COLO829 (cell line): ENCODE data around the gene POLR1G.
A peak's percentile ranks its signal among the peaks of the same experiment; 100 is the strongest.
"Not testable (repeated sequence)": the region's sequence is repeated elsewhere in the genome, so short reads cannot be mapped to it uniquely, and the experiment has no call there.

ENCODE experiments used
- DNase-seq: peaks from one replicate; pipeline ENCODE4 v3.0.0; 2012; ENCODE audit warnings: low spot score

POLR1G gene

DNA sequence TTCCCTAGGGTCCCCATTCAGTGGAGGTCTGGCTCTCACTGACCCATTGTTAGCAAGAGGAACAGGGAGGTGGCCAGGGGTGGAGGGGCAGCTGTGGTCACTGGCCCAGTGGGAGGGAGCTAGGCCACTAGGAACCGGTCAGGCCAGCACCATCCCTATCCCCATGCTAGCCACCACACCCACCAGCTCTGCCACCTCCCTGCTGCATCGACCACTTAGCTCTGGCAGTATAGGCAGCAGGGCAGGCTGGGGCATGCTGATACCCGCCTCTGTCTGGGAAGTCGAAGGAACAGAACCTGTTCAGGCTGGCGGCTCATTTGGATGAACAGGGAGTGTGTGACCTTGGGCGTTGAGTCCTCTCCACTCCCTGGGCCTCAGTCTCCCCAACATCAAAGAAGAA, 6.3 kb upstream of the POLR1G start:
- DNase-seq, result no peak

DNA sequence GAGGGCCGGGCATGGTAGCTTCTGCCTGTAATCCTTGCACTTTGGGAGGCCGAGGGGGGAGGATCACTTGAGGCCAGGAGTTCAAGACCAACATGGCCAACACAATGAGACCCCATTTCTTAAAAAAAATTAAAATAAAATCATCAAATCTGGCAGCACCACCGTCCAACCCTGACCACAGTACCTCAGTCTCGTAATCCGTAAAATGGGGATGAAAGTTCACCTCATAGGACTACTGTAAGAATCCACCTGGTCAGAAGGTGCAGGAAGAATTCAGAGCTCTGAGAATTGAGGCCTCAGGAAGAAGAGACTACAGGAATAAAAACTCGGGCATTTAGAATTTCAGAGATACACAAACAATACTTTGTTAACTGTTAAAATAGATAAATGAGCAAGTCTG, 4.6 kb upstream of the POLR1G start:
- DNase-seq, result no peak

DNA sequence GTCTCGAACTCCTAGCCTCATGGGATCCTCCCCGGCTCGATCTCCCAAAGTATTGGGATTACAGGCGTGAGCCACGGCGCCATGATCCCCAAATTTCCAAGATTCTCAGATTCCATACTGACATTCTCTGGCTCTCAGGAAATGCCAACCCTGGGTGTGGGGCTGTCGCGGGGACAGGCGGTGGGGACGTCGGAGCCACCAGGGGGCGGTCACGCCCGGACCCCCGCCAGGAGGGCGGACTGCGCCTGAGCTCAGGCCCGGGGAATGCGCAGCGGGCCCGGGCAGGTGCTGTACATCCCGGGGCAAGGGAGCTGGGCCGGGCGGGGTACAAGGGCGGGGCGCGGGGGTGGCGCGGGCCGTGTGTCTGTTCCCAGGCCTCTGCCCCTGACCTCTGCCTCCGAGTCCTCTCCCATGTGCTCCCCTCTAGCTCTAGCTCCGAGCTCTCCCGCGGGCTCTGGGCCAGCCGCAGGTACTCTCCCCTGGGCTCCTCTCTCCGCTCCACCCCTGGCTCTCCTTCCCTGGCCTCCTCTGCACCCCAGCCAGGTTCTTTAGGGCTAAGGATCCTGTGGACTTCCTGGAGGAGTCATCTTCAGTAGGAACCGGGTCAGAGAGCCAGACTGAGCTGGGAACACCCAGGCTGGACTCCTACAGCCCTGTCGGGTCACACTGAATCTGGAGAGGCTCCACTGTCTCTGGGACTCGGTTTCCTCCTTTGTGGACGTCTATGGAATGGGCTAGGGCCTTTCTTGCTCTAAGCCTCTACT, 4.0 kb upstream of the POLR1G start:
- no peak for DNase-seq

DNA sequence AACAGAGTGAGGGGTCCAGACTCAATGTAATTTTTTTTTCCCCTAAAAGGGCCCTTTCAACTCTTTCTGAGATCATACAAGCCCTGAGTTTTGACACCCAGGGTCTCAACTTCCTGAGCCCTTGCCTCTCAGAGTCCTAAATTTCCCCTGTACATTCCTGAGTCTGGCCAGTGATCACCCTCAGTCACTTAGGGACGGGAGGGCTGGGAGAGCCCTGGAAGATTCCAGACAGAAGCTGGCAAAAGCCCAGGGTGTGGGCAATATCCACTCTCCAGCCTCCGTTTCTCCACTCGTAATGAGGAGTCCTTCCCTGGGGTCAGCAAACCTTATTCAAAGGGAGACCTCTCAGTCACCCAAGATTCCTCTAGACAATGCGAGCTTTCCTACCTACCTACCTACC, 3.2 kb upstream of the POLR1G start:
- DNase-seq, result no peak

DNA sequence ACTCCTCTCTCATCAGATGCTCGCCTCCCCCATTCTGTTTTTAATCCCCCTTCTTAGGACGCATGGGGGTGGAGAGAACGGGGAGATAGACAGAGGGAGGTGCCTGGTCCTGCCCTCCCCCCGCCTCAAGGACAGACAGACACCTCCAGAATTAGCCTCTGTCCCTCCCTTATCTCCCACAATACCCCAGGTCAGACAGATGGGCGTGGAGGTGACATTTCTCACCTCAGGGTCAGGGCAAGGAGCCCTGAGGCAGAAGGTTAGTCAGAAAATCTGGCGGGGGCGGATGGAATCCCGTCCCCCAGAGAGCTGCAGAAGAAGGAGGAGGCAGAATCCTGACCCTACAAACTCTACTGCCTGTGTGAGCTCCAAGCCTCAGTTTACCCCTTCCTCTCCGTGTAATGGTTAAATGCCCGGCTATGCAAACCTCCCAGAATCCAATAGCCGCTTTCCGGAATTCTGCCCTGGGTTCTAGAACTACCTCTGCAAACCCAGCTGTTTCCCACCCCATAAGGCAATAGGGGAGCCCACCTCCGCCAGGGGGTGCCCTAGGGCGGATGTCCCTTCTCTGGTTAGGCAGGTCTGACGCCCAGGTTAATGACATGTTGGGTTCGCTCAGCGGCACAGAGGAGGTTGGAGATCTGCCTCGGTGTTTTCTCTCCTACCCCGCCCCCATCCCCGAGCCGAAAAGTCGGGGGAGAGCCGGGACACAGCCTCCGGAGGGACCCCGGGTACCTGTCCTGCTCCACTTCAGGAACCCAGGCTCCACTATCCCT, 2.5 kb upstream of the POLR1G start:
- DNase-seq, result no peak

DNA sequence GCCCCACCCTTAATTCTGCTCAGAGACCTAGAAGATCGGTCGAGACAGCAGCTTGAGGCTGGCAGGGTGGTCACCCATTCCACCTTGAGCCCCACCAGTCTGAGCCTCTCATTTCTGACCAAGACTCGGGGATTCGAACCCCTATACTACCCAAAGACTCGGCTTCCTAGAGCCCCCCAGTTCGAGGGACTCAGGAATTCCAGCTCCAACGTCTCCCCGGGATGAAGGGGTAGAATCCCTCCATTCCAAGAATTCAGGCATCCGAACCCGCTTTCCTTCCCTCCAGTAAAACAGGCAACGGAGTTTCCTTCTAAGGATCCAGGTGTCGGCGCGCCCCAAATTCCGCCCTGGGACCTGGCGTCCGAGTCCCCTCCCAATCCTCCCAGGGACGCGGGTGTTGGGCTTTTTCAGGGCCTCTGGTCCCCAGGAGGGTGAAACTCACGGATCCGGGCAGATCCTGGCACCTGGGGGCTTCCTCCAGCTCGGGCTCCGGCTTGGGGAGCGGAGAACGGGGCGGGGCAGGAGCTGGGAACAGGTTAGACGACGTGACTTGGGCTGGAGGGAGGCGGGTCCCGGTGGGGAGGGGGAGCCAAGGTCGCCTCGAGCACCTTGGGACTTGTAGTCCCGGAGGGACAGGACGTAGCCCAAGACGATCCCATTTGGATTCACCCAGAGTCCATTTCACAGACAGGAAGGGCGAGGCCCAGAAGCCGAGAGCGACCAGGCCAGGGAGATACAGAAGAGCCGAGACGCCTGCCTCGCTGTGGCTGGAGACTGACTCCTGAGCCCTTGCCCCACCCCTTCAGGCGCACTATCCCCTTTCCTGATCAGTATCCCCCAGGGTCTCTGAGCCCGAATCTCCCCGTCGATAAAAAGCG, 1.6 kb upstream of the POLR1G start, which contains the start of gene PPP1R13L:
Gene PPP1R13L, minus strand, starts transcription at position 513 of the 878 bp plus-strand sequence. CDS start 6,751 bp downstream, outside the sequence.
- DNase-seq, result no peak

DNA sequence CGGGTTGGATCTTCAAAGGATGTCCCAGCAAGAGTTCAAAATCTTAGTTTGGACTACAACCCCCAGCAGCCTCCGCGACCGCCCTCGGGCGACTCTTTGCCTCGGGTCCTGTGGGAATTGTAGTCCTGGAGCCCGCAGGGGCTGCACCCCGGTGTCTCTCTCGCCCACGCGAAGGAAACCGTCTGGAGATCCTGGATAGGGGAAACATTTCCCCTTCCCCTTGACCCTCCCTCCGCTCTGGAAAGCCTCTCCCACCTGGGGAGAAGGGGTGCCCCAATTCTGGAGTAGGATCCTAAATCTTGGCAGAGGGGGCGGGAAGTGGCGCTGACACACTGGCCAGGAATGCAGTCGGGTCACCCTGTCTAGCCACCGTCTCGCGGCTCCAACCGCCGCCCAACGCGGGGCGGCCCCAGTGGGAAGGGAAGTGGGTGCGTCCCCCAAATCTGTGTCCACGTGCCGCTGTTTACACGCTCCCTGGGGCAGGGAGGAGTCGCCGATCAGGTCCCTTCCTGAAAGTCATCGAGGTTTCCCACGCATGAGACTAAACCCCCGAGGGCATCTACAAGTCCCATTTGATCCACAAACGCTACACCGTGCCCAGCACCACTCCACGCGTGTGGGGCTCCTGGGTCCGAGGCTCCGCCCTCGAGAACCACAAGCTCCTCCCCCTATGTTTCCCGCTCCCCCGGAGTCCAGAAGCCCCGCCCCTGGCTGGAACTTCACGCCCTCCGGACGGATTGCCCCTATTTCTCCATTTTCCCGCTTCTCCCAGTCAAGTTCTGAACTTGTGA, 814 bp upstream of the POLR1G start:
- peak; percentile 98 for DNase-seq

DNA sequence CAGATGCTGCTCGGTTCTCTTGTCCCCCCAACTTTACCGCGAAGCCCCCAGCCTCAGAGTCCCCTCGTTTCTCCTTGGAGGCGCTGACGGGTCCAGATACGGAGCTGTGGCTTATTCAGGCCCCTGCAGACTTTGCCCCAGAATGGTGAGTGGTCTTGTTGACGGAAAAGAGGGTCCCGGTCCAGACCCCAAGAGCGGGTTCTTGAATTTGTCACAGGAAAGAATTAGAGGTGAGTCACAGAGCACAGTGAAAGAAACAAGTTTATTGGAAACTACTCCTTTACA, 589 bp downstream of the POLR1G start:
- DNase-seq, result no peak

DNA sequence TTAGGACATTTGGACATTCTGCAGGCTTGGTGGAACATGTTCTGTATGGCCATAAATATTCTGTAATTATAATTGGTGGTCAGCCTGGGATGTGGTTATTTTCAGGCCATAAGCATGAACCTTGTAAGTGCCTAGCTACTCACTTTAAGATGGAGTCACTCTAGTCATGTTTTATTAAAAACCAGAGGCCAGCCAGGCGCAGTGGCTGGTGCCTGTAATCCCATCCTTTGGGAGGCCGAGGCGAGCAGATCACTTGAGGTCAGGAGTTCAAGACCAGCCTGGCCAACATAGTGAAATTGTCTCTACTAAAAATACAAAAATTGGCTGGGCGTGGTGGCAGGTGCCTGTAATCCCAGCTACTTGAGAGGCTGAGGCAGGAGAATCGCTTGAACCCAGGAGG, 1.1 kb downstream of the POLR1G start:
- not testable (repeated sequence) for DNase-seq

DNA sequence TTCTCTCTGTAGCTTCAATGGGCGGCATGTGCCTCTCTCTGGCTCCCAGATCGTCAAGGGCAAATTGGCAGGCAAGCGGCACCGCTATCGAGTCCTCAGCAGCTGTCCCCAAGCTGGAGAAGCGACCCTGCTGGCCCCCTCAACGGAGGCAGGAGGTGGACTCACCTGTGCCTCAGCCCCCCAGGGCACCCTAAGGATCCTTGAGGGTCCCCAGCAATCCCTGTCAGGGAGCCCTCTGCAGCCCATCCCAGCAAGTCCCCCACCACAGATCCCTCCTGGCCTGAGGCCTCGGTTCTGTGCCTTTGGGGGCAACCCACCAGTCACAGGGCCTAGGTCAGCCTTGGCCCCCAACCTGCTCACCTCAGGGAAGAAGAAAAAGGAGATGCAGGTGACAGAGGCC, 1.7 kb downstream of the POLR1G start:
- no peak for DNase-seq

DNA sequence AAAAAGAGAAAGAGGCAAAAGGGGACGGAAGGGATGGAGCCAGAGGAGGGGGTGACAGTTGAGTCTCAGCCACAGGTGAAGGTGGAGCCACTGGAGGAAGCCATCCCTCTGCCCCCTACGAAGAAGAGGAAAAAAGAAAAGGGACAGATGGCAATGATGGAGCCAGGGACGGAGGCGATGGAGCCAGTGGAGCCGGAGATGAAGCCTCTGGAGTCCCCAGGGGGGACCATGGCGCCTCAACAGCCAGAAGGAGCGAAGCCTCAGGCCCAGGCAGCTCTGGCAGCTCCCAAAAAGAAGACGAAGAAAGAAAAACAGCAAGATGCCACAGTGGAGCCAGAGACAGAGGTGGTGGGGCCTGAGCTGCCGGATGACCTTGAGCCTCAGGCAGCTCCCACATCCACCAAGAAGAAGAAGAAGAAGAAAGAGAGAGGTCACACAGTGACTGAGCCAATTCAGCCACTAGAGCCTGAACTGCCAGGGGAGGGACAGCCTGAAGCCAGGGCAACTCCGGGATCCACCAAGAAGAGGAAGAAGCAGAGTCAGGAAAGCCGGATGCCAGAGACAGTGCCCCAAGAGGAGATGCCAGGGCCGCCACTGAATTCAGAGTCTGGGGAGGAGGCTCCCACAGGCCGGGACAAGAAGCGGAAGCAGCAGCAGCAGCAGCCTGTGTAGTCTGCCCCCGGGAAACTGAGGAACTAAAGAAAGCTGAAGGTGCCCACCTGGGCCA, 2.5 kb downstream of the POLR1G start:
- DNase-seq, result no peak

DNA sequence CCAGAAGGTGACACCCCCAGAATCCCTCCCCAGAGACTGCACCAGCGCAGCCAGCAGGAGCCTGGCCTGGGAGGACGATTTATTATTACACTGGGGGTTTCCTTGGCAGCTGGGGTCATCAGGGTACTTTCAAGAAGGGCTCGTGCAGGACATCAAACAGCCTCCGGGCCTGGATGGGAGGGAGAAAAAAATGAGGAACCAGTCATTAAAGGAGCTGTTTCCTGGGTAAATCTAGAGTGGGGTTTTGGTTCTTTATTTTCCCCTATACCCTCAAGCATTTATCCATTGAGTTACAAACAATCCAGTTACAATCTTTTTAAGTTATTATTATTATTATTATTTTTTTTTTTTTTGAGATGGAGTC, 3.1 kb downstream of the POLR1G start:
- DNase-seq, result no peak

DNA sequence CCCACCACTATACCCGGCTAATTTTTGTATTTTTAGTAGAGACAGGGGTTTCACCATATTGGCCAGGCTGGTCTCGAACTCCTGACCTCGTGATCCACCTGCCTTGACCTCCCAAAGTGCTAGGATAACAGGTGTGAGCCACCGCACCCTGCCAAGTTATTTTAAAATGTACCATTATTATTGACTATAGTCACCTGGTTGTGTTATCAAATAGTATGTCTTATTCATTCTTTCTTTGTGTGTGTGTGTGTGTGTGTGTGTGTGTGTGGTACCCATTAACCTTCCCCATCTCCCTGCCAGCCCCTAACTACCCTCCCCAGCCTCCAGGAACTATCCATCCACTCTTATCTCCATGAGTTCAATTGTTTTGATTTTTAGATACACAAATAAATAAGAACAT, 3.9 kb downstream of the POLR1G start:
- not testable (repeated sequence) for DNase-seq

DNA sequence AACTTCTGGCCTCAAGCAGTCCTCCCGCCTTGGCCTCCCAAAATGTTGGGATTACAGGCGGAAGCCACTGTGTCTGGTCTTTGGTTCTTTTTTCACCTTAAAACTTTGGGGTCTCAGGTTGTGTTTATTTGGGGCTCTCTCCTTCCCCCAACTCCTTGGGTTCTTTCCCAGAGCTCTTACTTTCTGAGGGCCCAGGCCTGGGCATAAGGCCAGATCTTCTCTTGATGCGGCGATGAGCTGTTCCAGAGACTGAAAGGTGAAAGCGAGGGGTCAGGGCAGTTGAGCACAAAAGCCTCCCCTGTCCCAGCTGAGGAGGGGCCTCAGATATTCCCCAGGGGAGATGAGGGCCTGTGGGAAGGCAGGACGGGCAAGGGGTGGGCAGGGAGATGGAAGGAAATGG, 7.1 kb downstream of the POLR1G start:
- DNase-seq, result peak; percentile 71

DNA sequence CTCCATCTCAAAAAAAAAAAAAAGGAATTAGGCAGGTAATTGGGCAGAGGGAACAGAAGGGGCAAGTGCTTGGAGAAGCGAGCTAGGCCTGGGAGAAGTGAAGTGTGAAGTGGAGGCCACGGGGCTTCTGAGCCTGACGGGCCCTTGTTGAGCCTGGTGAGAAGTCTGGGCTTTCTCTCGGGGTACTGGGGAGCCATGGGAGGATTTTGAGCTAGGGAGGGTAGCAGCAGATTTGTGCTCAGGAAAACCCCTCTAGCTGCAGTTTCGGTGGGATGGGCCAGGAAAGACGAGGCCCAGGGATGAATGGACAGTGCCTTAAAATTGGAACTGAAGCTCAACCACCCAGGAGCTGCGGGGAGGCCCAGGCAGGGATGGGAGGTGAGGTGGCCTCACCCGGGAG, 8.0 kb downstream of the POLR1G start:
- DNase-seq, result no peak

DNA sequence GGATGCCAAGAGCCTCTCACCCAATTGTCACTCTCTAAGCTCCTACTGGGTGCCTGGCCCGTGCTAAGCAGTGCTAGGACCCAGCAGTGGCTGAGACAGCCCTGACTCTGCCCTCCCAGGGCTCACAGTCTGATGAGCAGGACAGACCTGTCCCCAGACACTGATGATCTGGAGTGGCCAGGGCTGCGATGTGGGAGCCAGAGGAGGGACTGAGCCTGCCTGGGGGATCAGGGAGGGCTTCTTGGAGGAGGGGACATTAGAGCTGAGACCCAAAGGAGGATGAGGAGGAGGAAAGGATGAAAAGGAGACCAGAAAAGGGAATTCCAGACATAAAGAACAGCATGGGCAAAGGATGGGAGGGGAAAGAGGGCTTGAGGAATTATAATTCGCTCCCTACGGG, 10.7 kb downstream of the POLR1G start:
- no peak for DNase-seq

DNA sequence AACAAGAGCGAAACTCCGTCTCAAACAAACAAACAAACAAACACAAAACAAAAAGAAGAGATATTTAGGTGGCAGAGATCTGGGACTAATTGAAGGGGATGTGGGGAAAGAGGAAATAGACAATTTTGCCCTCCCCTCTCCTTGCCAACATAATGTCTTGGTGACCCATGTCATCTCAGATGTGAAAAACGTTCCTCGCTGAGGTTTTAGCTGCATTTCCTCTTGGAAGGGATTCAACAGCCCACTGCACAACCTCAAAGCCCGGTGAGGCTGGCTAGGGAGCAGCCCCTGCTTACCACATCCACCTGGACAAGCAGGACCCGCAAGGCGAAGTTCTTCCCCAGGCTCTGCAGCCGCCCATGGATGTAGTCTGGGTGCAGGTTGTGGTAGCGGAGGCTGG, 12.4 kb downstream of the POLR1G start:
- DNase-seq, result no peak

DNA sequence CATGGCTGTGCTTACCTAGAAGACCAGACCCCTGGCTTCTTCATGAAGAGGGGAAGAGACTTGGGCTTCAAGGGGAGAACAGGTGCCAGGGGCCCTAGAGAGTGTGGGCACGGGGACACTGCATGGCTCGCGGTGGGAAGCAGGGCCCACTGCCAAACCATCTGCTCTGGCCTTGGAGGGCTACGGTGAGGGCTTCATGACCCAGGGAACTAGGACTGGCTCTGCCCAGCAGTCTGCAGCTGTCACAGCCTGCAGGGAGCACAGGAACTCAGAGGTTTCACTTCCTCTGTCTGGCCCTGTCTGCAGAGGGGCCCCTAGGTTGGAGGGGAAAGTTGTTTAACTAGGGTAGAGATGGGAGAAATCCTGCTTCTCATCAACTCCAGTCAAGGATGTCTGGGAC, 13.0 kb downstream of the POLR1G start:
- DNase-seq, result no peak

DNA sequence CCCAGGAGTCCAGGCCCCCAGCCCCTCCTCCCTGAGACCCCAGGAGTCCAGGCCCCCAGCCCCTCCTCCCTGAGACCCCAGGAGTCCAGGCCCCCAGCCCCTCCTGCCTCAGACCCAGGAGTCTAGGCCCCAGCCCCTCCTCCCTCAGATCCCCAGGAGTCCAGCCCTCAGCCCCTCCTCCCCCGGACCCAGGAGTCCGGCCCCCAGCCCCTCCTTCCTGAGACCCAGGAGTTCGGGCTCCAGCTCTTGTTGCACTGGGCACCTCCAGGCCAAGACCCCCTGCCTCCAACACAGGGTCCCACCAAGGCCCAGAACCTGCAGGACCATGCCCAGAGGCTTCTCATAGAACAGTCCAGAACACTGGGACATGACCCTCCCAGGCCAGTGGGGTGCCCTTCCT, 13.5 kb downstream of the POLR1G start:
- no peak for DNase-seq

DNA sequence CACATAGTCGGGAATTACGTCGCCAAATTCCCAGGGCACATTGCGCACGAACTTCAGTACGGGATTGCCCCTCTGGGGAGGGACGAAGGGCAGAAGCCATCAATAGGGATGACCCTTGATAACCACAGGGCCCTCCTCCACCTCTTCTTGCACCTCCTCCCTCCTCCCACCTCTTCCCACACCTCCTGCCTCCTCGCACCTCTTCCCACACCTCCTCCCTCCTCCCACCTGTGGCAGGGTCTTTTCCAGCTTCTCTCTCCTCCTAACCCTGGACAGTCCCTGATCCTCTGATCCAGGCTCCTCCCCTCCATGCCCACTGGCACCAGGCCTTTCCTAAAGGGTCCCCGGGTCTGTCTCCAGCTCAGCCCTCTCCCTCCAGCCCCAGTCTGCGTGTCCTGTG, 13.9 kb downstream of the POLR1G start:
- no peak for DNase-seq

DNA sequence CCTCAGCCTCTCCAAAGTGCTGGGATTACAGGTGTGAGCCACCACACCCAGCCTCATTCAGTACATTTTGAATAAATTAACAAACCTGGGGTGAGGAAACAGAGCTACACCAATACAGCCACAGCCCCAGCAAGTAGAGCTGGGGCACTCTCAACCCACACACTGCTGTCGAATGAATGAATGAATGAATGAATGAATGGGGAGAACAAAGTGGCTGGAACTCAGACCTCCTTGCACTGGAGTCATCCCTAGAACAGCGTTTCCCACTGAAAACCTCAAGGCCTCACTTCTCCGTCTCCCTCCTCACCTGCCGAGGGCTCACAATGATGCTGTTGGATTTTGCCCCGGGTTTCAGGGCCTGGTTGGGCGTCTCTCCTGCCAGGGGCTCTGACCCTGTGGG, 14.4 kb downstream of the POLR1G start:
- no peak for DNase-seq
